HEK293 (cell line): ENCODE results near the gene LDB2.

ENCODE experiments used
- CTCF ChIA-PET: fragments of 350-600 bp; formaldehyde crosslinking; extraction: SDS; loops from one replicate; lab custom pipeline; 2021; ENCODE audit warnings: antibody characterized with exemption; lab: Yijun Ruan, JAX
- POLR2A ChIA-PET: fragments of 300-600 bp; formaldehyde crosslinking; extraction: SDS; loops from one replicate; lab custom pipeline; 2020; ENCODE audit warnings: antibody characterized with exemption, inconsistent platforms; lab: Yijun Ruan, JAX
- H3K27ac ChIP-seq: fragments of 200-500 bp; sonication (Bioruptor generic); 2 replicates; pipeline ENCODE4 v1.5.1; 2014; ENCODE audit warnings: low read depth, low read length, control low read depth, inconsistent platforms; ENCODE audit errors: extremely low read depth
- H3K36me3 ChIP-seq, 2 experiments: fragments of 200-500 bp in 1 of 2; sonication (Bioruptor generic) in 1 of 2; 1 replicate in 1 of 2; 2 replicates in 1 of 2; pipeline ENCODE4 v1.5.1; 2014 to 2017; ENCODE audit warnings: inconsistent platforms in 2 of 2, low read length in 2 of 2; ENCODE audit not compliant: control insufficient read depth in 2 of 2, insufficient read depth in 1 of 2
- H3K4me1 ChIP-seq: fragments of 200-500 bp; sonication (Bioruptor generic); 2 replicates; pipeline ENCODE4 v1.5.1; 2014; ENCODE audit warnings: mild to moderate bottlenecking, low read length, inconsistent platforms; ENCODE audit not compliant: control insufficient read depth, insufficient read depth
- H3K4me3 ChIP-seq: 2 replicates; pipeline ENCODE4 v1.5.1; 2011; ENCODE audit warnings: low read depth, mild to moderate bottlenecking, control low read depth, low read length, moderate library complexity
- H3K9me3 ChIP-seq: fragments of 200-500 bp; sonication (Bioruptor generic); 2 replicates; pipeline ENCODE4 v1.5.1; 2014; ENCODE audit warnings: low read depth, low read length, inconsistent platforms; ENCODE audit not compliant: control insufficient read depth, insufficient read depth
- AEBP2 ChIP-seq: fragments of 450-650 bp; formaldehyde crosslinking; IDR thresholded peaks from 2 replicates; pipeline ENCODE4 v1.5.1; 2016; ENCODE audit warnings: missing biosample characterization, missing genetic modification characterization, borderline replicate concordance
- ATF2 ChIP-seq: fragments of 450-650 bp; formaldehyde crosslinking; IDR thresholded peaks from 2 replicates; pipeline ENCODE4 v1.5.1; 2016; ENCODE audit warnings: missing biosample characterization, missing genetic modification characterization, low read depth
- ELK4 ChIP-seq: IDR thresholded peaks from 2 replicates; pipeline ENCODE4 v1.6.1; 2011; ENCODE audit warnings: mild to moderate bottlenecking, low read depth, low read length, borderline replicate concordance
- KLF1 ChIP-seq: fragments of 450-650 bp; formaldehyde crosslinking; IDR thresholded peaks from 2 replicates; pipeline ENCODE4 v1.5.1; 2016; ENCODE audit warnings: missing biosample characterization, missing genetic modification characterization
- MZF1 ChIP-seq: fragments of 450-650 bp; formaldehyde crosslinking; IDR thresholded peaks from 2 replicates; pipeline ENCODE4 v1.5.1; 2017; ENCODE audit warnings: missing biosample characterization, missing genetic modification characterization, borderline replicate concordance
- OSR2 ChIP-seq: fragments of 450-650 bp; formaldehyde crosslinking; IDR thresholded peaks from 2 replicates; pipeline ENCODE4 v1.5.1; 2016; ENCODE audit warnings: missing biosample characterization, missing genetic modification characterization
- PRDM10 ChIP-seq: fragments of 450-650 bp; formaldehyde crosslinking; IDR thresholded peaks from 2 replicates; pipeline ENCODE4 v1.5.1; 2016; ENCODE audit warnings: missing biosample characterization, missing genetic modification characterization
- REPIN1 ChIP-seq: fragments of 450-650 bp; formaldehyde crosslinking; IDR thresholded peaks from 2 replicates; pipeline ENCODE4 v1.5.1; 2017; ENCODE audit warnings: missing biosample characterization, missing genetic modification characterization, low read depth
- REST ChIP-seq: fragments of 450-650 bp; formaldehyde crosslinking; IDR thresholded peaks from 2 replicates; pipeline ENCODE4 v1.5.1; 2016; ENCODE audit warnings: missing biosample characterization, missing genetic modification characterization
- TRIM28 ChIP-seq: IDR thresholded peaks from 2 replicates; pipeline ENCODE4 v1.6.1; 2011; ENCODE audit warnings: low read length, control low read depth, borderline replicate concordance
- YY1 ChIP-seq: fragments of 450-650 bp; formaldehyde crosslinking; IDR thresholded peaks from 2 replicates; pipeline ENCODE4 v1.5.1; 2018; ENCODE audit warnings: missing biosample characterization, missing genetic modification characterization
- YY2 ChIP-seq: fragments of 450-650 bp; formaldehyde crosslinking; IDR thresholded peaks from 2 replicates; pipeline ENCODE4 v1.5.1; 2016; ENCODE audit warnings: missing biosample characterization, missing genetic modification characterization
- ZBTB6 ChIP-seq: fragments of 450-650 bp; formaldehyde crosslinking; IDR thresholded peaks from 2 replicates; pipeline ENCODE4 v1.5.1; 2017; ENCODE audit warnings: missing biosample characterization, missing genetic modification characterization
- ZNF121 ChIP-seq: fragments of 450-650 bp; formaldehyde crosslinking; IDR thresholded peaks from 2 replicates; pipeline ENCODE4 v1.5.1; 2016; ENCODE audit warnings: missing biosample characterization, missing genetic modification characterization
- ZNF433 ChIP-seq: fragments of 450-650 bp; formaldehyde crosslinking; IDR thresholded peaks from 2 replicates; pipeline ENCODE4 v1.5.1; 2016; ENCODE audit warnings: missing biosample characterization, missing genetic modification characterization, low read depth
- ZNF513 ChIP-seq: fragments of 450-650 bp; IDR thresholded peaks from 2 replicates; pipeline ENCODE4 v1.5.1; 2018; ENCODE audit warnings: missing biosample characterization, missing genetic modification characterization
- ZNF571 ChIP-seq: fragments of 450-650 bp; formaldehyde crosslinking; IDR thresholded peaks from 2 replicates; pipeline ENCODE4 v1.5.0; 2017; ENCODE audit warnings: missing biosample characterization, missing genetic modification characterization
- ZSCAN5A ChIP-seq: fragments of 450-650 bp; formaldehyde crosslinking; IDR thresholded peaks from 2 replicates; pipeline ENCODE4 v1.5.1; 2016; ENCODE audit warnings: missing biosample characterization, missing genetic modification characterization

The LDB2 gene

GRCh38 chr4:16715482-16715881, 183.0 kb downstream of the LDB2 start (continued):
- TF ChIP-seq ELK4 (no peak), REST (tag by site-specific recombination) (no peak), TRIM28 (no peak)
- TF ChIP-seq, all 188 proteins: peak for 0

- Histone ChIP-seq H3K4me1 (no peaks in the 10 kb centered on the region), H3K9me3 (no peaks in the 10 kb centered on the region), H3K27ac (no peak overlapping the region), H3K36me3 (no peaks in the 10 kb centered on the region), H3K4me3 (no peak overlapping the region)
- POLR2A ChIA-PET = no interaction called here
- CTCF ChIA-PET = no interaction called here
- TF ChIP-seq ZSCAN5A (tag by site-specific recombination) (no peak), ZNF571 (tag by site-specific recombination) (no peak), MZF1 (tag by site-specific recombination) (no peak), KLF1 (tag by site-specific recombination) (no peak), PRDM10 (tag by site-specific recombination) (no peak), AEBP2 (tag by site-specific recombination) (no peak), YY2 (tag by site-specific recombination) (no peak), ZNF121 (no peak), REPIN1 (tag by site-specific recombination) (no peak), ATF2 (tag by site-specific recombination) (no peak), YY1 (tag by site-specific recombination) (no peak), ZNF513 (tag by site-specific recombination) (no peak), ZBTB6 (no peak), ZNF433 (no peak), OSR2 (tag by site-specific recombination) (no peak)
Measured at GRCh38 chr4:16714191-16714590, 184.3 kb downstream of the LDB2 start.
